PC-9 (cell line): Measurements from ENCODE around the gene CHPF2. TPM values are rescaled to one million over a fixed set of nuclear protein-coding genes. Genes with fewer than 3 reads are reported as not detected.

ENCODE experiments used
- BruUV-seq: library from RNA; stranded (reverse); fragments of 400-500 nt; replicated peaks from 2 replicates; lab custom pipeline; 2021; lab: Mats Ljungman, UMichigan
- CTCF ChIA-PET: fragments of 300-600 bp; sonication (Branson Sonifier 250); formaldehyde crosslinking; loops from one replicate; lab custom pipeline; 2022; ENCODE audit warnings: antibody characterized with exemption; lab: Charles Lee
- POLR2A ChIA-PET: fragments of 300-600 bp; sonication (Branson Sonifier 250); formaldehyde crosslinking; loops from one replicate; lab custom pipeline; 2022; ENCODE audit warnings: antibody characterized with exemption; ENCODE audit not compliant: unreplicated experiment; lab: Charles Lee
- DNase-seq, 2 experiments: peaks; one replicate each; pipeline versions ENCODE4 v3.0.0 to v3.0.0-alpha.2; 2015 to 2022; ENCODE audit warnings: mixed read lengths in 1 of 2
- H2AFZ ChIP-seq: fragments of 200-600 bp; sonication (generic); 2 replicates; pipeline ENCODE4 v1.8.1; 2017; ENCODE audit warnings: antibody characterized with exemption
- H3F3A ChIP-seq: fragments of 200-600 bp; sonication (generic); 2 replicates; pipeline ENCODE4 v1.8.1; 2017; ENCODE audit warnings: antibody characterized with exemption, mild to moderate bottlenecking, low read depth; ENCODE audit not compliant: insufficient read depth
- H3K27ac ChIP-seq: fragments of 200-600 bp; sonication (generic); 2 replicates; pipeline ENCODE4 v1.6.1; 2016; ENCODE audit warnings: mixed run types
- H3K27me3 ChIP-seq: fragments of 200-600 bp; sonication (generic); 2 replicates; pipeline ENCODE4 v1.6.1; 2016; ENCODE audit warnings: low read depth, mixed run types; ENCODE audit not compliant: insufficient read depth
- H3K36me3 ChIP-seq: fragments of 200-600 bp; sonication (generic); 2 replicates; pipeline ENCODE4 v1.6.1; 2016; ENCODE audit warnings: low read depth, mixed run types
- H3K4me1 ChIP-seq: fragments of 200-600 bp; sonication (generic); replicated peaks from 2 replicates; pipeline ENCODE4 v1.6.1; 2016; ENCODE audit warnings: mixed run types; ENCODE audit not compliant: insufficient read depth
- H3K4me2 ChIP-seq: fragments of 200-600 bp; sonication (generic); 2 replicates; pipeline ENCODE4 v1.6.1; 2017; ENCODE audit warnings: mixed run types
- H3K4me3 ChIP-seq: fragments of 200-600 bp; sonication (generic); 2 replicates; pipeline ENCODE4 v1.6.1; 2016; ENCODE audit warnings: mixed run types
- H3K79me2 ChIP-seq: fragments of 200-600 bp; sonication (generic); 2 replicates; pipeline ENCODE4 v1.6.1; 2017; ENCODE audit warnings: low read depth, mixed run types
- H3K9me2 ChIP-seq: fragments of 200-600 bp; sonication (generic); 2 replicates; pipeline ENCODE4 v1.8.1; 2017; ENCODE audit warnings: mild to moderate bottlenecking; ENCODE audit not compliant: insufficient read depth
- H3K9me3 ChIP-seq: fragments of 200-600 bp; sonication (generic); 2 replicates; pipeline ENCODE4 v1.8.1; 2016; ENCODE audit warnings: low read depth; ENCODE audit not compliant: insufficient read depth
- H4K20me1 ChIP-seq: fragments of 200-600 bp; sonication (generic); 2 replicates; pipeline ENCODE4 v1.8.1; 2017; ENCODE audit not compliant: insufficient read depth
- CTCF ChIP-seq: fragments of 200-600 bp; sonication (generic); conservative IDR thresholded peaks from 2 replicates; pipeline ENCODE4 v1.6.1; 2017; ENCODE audit warnings: mixed run types, antibody characterized with exemption, mild to moderate bottlenecking, moderate library complexity
- EZH2 ChIP-seq: fragments of 200-600 bp; sonication (generic); IDR thresholded peaks from 2 replicates; pipeline ENCODE4 v1.8.0; 2017; ENCODE audit warnings: antibody characterized with exemption, low read depth
- intact Hi-C: fragments of 100-400 bp; cut with micrococcal nuclease; formaldehyde crosslinking; loops from one replicate; pipeline ENCODE4 v1.10.0; 2022; ENCODE audit not compliant: unreplicated experiment
- total RNA-seq: library from RNA; stranded (reverse); gene quantifications from 2 replicates; pipeline ENCODE4 v1.2.3, GENCODE V29; 2021

CHPF2 gene
- total RNA-seq, 1 experiment from 2014 or later, result 54.9 TPM

- Histone ChIP-seq H3K4me1 (peaks cover 30% of the 10 kb centered on the region), H3K36me3 (peaks cover 25% of the 10 kb centered on the region), H4K20me1 (no peaks in the 10 kb centered on the region; the same call in 1 of the 2 replicates), H3K27ac (peak overlapping the region; percentile 66), H3K9me2 (no peaks in the 10 kb centered on the region), H3K79me2 (peaks cover 31% of the 10 kb centered on the region), H3K27me3 (no peaks in the 10 kb centered on the region), H3K4me3 (peak overlapping the region; percentile 70), H3K9me3 (no peaks in the 10 kb centered on the region), H3K4me2 (peak overlapping the region; percentile 89), H2AFZ (peak overlapping the region; percentile 87), H3F3A (peaks cover 14% of the 10 kb centered on the region; the same call in 1 of the 2 replicates)
- CTCF ChIA-PET, result interaction anchor here (1.1 to 2.5 kb wide), 2 partner anchors 16 to 104 kb away, joined by 3 to 23 read pairs; no protein-coding TSS in a partner anchor
- POLR2A ChIA-PET, result interaction anchor here (0.5 kb wide), 1 partner anchor 290 kb away, joined by 4 read pairs; no protein-coding TSS in a partner anchor
- no TSS peak for BruUV-seq
- intact Hi-C loops, result loop anchor here (5.0 kb wide), 1 partner anchor 116 kb away; no protein-coding TSS in a partner anchor
- DNase-seq, result peak in 1 of 2 experiments; percentile 48
- no peak for TF ChIP-seq EZH2
- no peak for TF ChIP-seq CTCF
Measured at GRCh38 chr7:151228024-151228866, 4.0 kb upstream of the CHPF2 start.

GRCh38 chr7:151229249-151229648 lies 3.0 kb upstream of the CHPF2 start:
- Histone ChIP-seq H3K36me3 (peaks cover 15% of the 10 kb centered on the region), H3K9me2 (no peaks in the 10 kb centered on the region), H3K79me2 (peaks cover 41% of the 10 kb centered on the region), H2AFZ (no peak overlapping the region), H4K20me1 (peaks cover 7% of the 10 kb centered on the region), H3K4me1 (peaks cover 40% of the 10 kb centered on the region), H3K27me3 (no peaks in the 10 kb centered on the region), H3K9me3 (no peaks in the 10 kb centered on the region), H3K4me3 (no peak overlapping the region), H3K4me2 (no peak overlapping the region), H3F3A (peaks cover 14% of the 10 kb centered on the region; the same call in 1 of the 2 replicates), H3K27ac (no peak overlapping the region)
- CTCF ChIA-PET, result no interaction called here
- POLR2A ChIA-PET, result no interaction called here
- intact Hi-C loops, result loop anchor here (5.0 kb wide), 1 partner anchor 117 kb away; no protein-coding TSS in a partner anchor
- no TSS peak for BruUV-seq
- DNase-seq, result no peak
- no peak for TF ChIP-seq EZH2
- no peak for TF ChIP-seq CTCF

- BruUV-seq, result no TSS peak
- no peak overlapping the region for H3K27ac ChIP-seq
- H3K4me2 ChIP-seq, result no peak overlapping the region
- TF ChIP-seq CTCF (no peak), EZH2 (no peak)
- DNase-seq, result no peak
- POLR2A ChIA-PET, result no interaction called here
- no peak overlapping the region for H3K4me3 ChIP-seq
- peaks cover 10% of the 10 kb centered on the region; the same call in 1 of the 2 replicates for H3K36me3 ChIP-seq
- peaks cover 44% of the 10 kb centered on the region for H3K79me2 ChIP-seq
- CTCF ChIA-PET, result no interaction called here
- H3K4me1 ChIP-seq, result peaks cover 30% of the 10 kb centered on the region
- peaks cover 25% of the 10 kb centered on the region for H4K20me1 ChIP-seq
- H2AFZ ChIP-seq, result no peak overlapping the region
- no peaks in the 10 kb centered on the region for H3K9me2 ChIP-seq
- no peaks in the 10 kb centered on the region for H3K9me3 ChIP-seq
- intact Hi-C loops, result no loop called here
- H3F3A ChIP-seq, result peaks cover 14% of the 10 kb centered on the region; the same call in 1 of the 2 replicates
- no peaks in the 10 kb centered on the region for H3K27me3 ChIP-seq
Measured at GRCh38 chr7:151231080-151231479, 1.2 kb upstream of the CHPF2 start.
